WTC11 (cell line): Measurements from ENCODE around the gene CLEC3A. TPM values are rescaled to one million over a fixed set of nuclear protein-coding genes. Genes with fewer than 3 reads are reported as not detected.

Source experiments
- ATAC-seq: fragments of 200-7000 bp; cut with Tn5 transposase; 2 replicates; pipeline ENCODE4 v1.10.0; 2021; ENCODE audit warnings: mild to moderate bottlenecking, moderate library complexity
- CTCF ChIA-PET: fragments of 300-600 bp; sonication (Branson Sonifier 250); formaldehyde crosslinking; loops from one replicate; lab custom pipeline; 2021; ENCODE audit warnings: antibody characterized with exemption; lab: Charles Lee
- POLR2A ChIA-PET: fragments of 350-600 bp; sonication (Branson Sonifier 250); formaldehyde crosslinking; loops from one replicate; lab custom pipeline; 2021; ENCODE audit warnings: antibody characterized with exemption; lab: Charles Lee
- DNase-seq: peaks from one replicate; pipeline ENCODE4 v3.0.0; 2021; ENCODE audit warnings: low spot score
- H3K27ac Mint-ChIP-seq: 2 replicates; pipeline ENCODE4 v1.8.0; 2021; ENCODE audit warnings: mixed read lengths
- H3K27me3 Mint-ChIP-seq: 2 replicates; pipeline ENCODE4 v1.8.0; 2021; ENCODE audit warnings: low read depth, mild to moderate bottlenecking, moderate library complexity, mixed read lengths
- H3K36me3 Mint-ChIP-seq: 2 replicates; pipeline ENCODE4 v1.8.0; 2021; ENCODE audit warnings: mixed read lengths
- H3K4me1 Mint-ChIP-seq: 2 replicates; pipeline ENCODE4 v1.8.0; 2022; ENCODE audit warnings: mixed read lengths
- H3K4me3 Mint-ChIP-seq: 2 replicates; pipeline ENCODE4 v1.8.0; 2021; ENCODE audit warnings: mild to moderate bottlenecking, moderate library complexity, mixed read lengths
- H3K9me3 Mint-ChIP-seq: 2 replicates; pipeline ENCODE4 v1.8.0; 2021; ENCODE audit warnings: mixed read lengths
- ATF2 ChIP-seq: sonication (generic); formaldehyde crosslinking; IDR thresholded peaks from 2 replicates; pipeline ENCODE4 v1.8.1; 2022; ENCODE audit warnings: low read depth, missing genetic modification reagents, borderline replicate concordance
- ATF3 ChIP-seq: sonication (generic); formaldehyde crosslinking; conservative IDR thresholded peaks from 2 replicates; pipeline ENCODE4 v1.8.1; 2022; ENCODE audit warnings: mild to moderate bottlenecking, missing genetic modification reagents
- CBFB ChIP-seq: sonication (generic); formaldehyde crosslinking; IDR thresholded peaks from 2 replicates; pipeline ENCODE4 v1.8.1; 2022; ENCODE audit warnings: mild to moderate bottlenecking, low read depth, missing genetic modification reagents
- CREB1 ChIP-seq: sonication (generic); formaldehyde crosslinking; IDR thresholded peaks from 2 replicates; pipeline ENCODE4 v1.8.0; 2023; ENCODE audit warnings: mild to moderate bottlenecking, missing genetic modification reagents
- CREM ChIP-seq: sonication (generic); formaldehyde crosslinking; IDR thresholded peaks from 2 replicates; pipeline ENCODE4 v1.8.1; 2022; ENCODE audit warnings: mild to moderate bottlenecking, missing genetic modification reagents, moderate library complexity
- ETV6 ChIP-seq: sonication (generic); formaldehyde crosslinking; IDR thresholded peaks from 2 replicates; pipeline ENCODE4 v1.8.1; 2022; ENCODE audit warnings: mild to moderate bottlenecking, missing genetic modification reagents
- HMGXB4 ChIP-seq: sonication (generic); formaldehyde crosslinking; IDR thresholded peaks from 2 replicates; pipeline ENCODE4 v1.8.1; 2023; ENCODE audit warnings: mild to moderate bottlenecking, moderate library complexity, missing genetic modification reagents
- IRF1 ChIP-seq: sonication (generic); formaldehyde crosslinking; IDR thresholded peaks from 2 replicates; pipeline ENCODE4 v1.8.0; 2023; ENCODE audit warnings: missing genetic modification reagents
- IRF2 ChIP-seq: sonication (generic); formaldehyde crosslinking; IDR thresholded peaks from 2 replicates; pipeline ENCODE4 v1.8.0; 2022; ENCODE audit warnings: low read depth, missing genetic modification reagents, borderline replicate concordance
- KAT7 ChIP-seq: sonication (generic); formaldehyde crosslinking; IDR thresholded peaks from 2 replicates; pipeline ENCODE4 v1.8.1; 2023; ENCODE audit warnings: missing genetic modification reagents, mild to moderate bottlenecking, borderline replicate concordance
- MAX ChIP-seq: sonication (generic); formaldehyde crosslinking; IDR thresholded peaks from 2 replicates; pipeline ENCODE4 v1.8.0; 2022; ENCODE audit warnings: mild to moderate bottlenecking, missing genetic modification reagents
- MYBL2 ChIP-seq: sonication (generic); formaldehyde crosslinking; IDR thresholded peaks from 2 replicates; pipeline ENCODE4 v1.8.1; 2023; ENCODE audit warnings: mild to moderate bottlenecking, moderate library complexity, missing genetic modification reagents
- OVOL2 ChIP-seq: fragments of 250-450 bp; sonication (Bioruptor Pico); IDR thresholded peaks from 2 replicates; pipeline ENCODE4 v1.9.0; 2021; ENCODE audit warnings: mild to moderate bottlenecking, borderline replicate concordance
- RORB ChIP-seq: fragments of 250-450 bp; sonication (Bioruptor Pico); IDR thresholded peaks from 2 replicates; pipeline ENCODE4 v1.9.0; 2021; ENCODE audit warnings: mild to moderate bottlenecking
- SMAD4 ChIP-seq: sonication (generic); formaldehyde crosslinking; IDR thresholded peaks from 2 replicates; pipeline ENCODE4 v1.8.0; 2022; ENCODE audit warnings: mild to moderate bottlenecking, missing genetic modification reagents
- TEAD1 ChIP-seq: sonication (generic); formaldehyde crosslinking; IDR thresholded peaks from 2 replicates; pipeline ENCODE4 v1.8.0; 2022; ENCODE audit warnings: mild to moderate bottlenecking, missing genetic modification reagents
- USF2 ChIP-seq: sonication (generic); formaldehyde crosslinking; IDR thresholded peaks from 2 replicates; pipeline ENCODE4 v1.8.1; 2023; ENCODE audit warnings: mild to moderate bottlenecking, missing genetic modification reagents, moderate library complexity
- ZBTB43 ChIP-seq: sonication (generic); formaldehyde crosslinking; IDR thresholded peaks from 2 replicates; pipeline ENCODE4 v1.8.1; 2023; ENCODE audit warnings: mild to moderate bottlenecking, missing genetic modification reagents
- ZNF232 ChIP-seq: sonication (generic); formaldehyde crosslinking; IDR thresholded peaks from 2 replicates; pipeline ENCODE4 v1.8.0; 2022; ENCODE audit warnings: mild to moderate bottlenecking, missing genetic modification reagents
- ZNF317 ChIP-seq: sonication (generic); formaldehyde crosslinking; IDR thresholded peaks from 2 replicates; pipeline ENCODE4 v1.8.1; 2023; ENCODE audit warnings: low read depth, mild to moderate bottlenecking, moderate library complexity, missing genetic modification reagents, borderline replicate concordance
- ZNF416 ChIP-seq: fragments of 250-450 bp; sonication (Bioruptor Pico); IDR thresholded peaks from 2 replicates; pipeline ENCODE4 v1.9.0; 2021; ENCODE audit warnings: mild to moderate bottlenecking, inconsistent platforms
- ZNF671 ChIP-seq: fragments of 250-450 bp; sonication (Bioruptor Pico); IDR thresholded peaks from 2 replicates; pipeline ENCODE4 v1.8.0; 2021; ENCODE audit warnings: mild to moderate bottlenecking
- total RNA-seq: library from RNA; stranded (reverse); gene quantifications from 3 replicates; pipeline ENCODE4 v1.2.3, GENCODE V29; 2021

CLEC3A gene
- total RNA-seq, 1 experiment from 2014 or later, result not detected

- Mint-ChIP-seq H3K27ac (no peak overlapping the region), H3K36me3 (no peaks in the 10 kb centered on the region), H3K27me3 (no peaks in the 10 kb centered on the region; the same call in 1 of the 2 replicates), H3K9me3 (peaks cover 6% of the 10 kb centered on the region), H3K4me3 (no peak overlapping the region), H3K4me1 (peaks cover 19% of the 10 kb centered on the region)
- DNase-seq, result no peak
- TF ChIP-seq IRF1 (CRISPR knock-in tag) (no peak), ATF3 (CRISPR knock-in tag) (no peak), CBFB (CRISPR knock-in tag) (no peak), OVOL2 (CRISPR knock-in tag) (no peak), ZNF416 (CRISPR knock-in tag) (no peak), MYBL2 (no peak), ATF2 (no peak), ZNF232 (CRISPR knock-in tag) (no peak), ZNF317 (CRISPR knock-in tag) (no peak), TEAD1 (CRISPR knock-in tag) (no peak), IRF2 (CRISPR knock-in tag) (no peak), CREB1 (CRISPR knock-in tag) (no peak)
- no peak for ATAC-seq
- CTCF ChIA-PET, result no interaction called here
- POLR2A ChIA-PET, result interaction anchor here (0.7 kb wide), 1 partner anchor 11 kb away, joined by 3 read pairs; no protein-coding TSS in a partner anchor
Measured at GRCh38 chr16:78024159-78024558, 1.8 kb downstream of the CLEC3A start.

- peaks cover 3% of the 10 kb centered on the region for H3K9me3 Mint-ChIP-seq
- DNase-seq (no peak), ATAC-seq (no peak)
- H3K4me3 Mint-ChIP-seq, result no peak overlapping the region
- peaks cover 19% of the 10 kb centered on the region for H3K4me1 Mint-ChIP-seq
- ChIA-PET POLR2A (no interaction called here), CTCF (interaction anchor here (2.1 kb wide), 1 partner anchor 23 kb away, joined by 6 read pairs; no protein-coding TSS in a partner anchor)
- no peaks in the 10 kb centered on the region for H3K36me3 Mint-ChIP-seq
- no peak overlapping the region for H3K27ac Mint-ChIP-seq
- no peaks in the 10 kb centered on the region; the same call in 1 of the 2 replicates for H3K27me3 Mint-ChIP-seq
- TF ChIP-seq CREM (CRISPR knock-in tag) (no peak), USF2 (no peak), ZNF232 (CRISPR knock-in tag) (no peak), RORB (CRISPR knock-in tag) (no peak), MAX (CRISPR knock-in tag) (no peak), HMGXB4 (CRISPR knock-in tag) (no peak), SMAD4 (CRISPR knock-in tag) (no peak), ZNF671 (CRISPR knock-in tag) (no peak), ETV6 (CRISPR knock-in tag) (no peak), KAT7 (CRISPR knock-in tag) (no peak), MYBL2 (no peak), ZBTB43 (CRISPR knock-in tag) (no peak)
- TF ChIP-seq, all 79 proteins: peak for 0
Measured at GRCh38 chr16:78025631-78026030, 3.3 kb downstream of the CLEC3A start.
